ENCODE measurements around the gene MAML3.

The MAML3 gene

DNA sequence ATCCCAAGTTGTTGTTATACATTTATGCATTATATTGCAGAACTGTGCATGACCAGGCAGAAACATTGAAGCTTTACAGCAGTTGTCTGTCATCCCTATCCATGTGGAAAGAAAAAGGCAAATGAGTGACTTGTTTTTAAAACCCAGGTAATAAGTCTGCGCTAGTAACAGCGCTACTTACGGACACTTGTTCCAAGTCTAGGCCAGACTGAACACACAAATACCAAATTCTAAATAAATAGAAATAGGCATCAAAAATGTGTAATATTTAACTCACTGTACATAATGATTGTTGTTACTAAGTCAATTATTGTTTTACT is 548 bp upstream of the MAML3 start:
- no peak for DNase-seq

DNA sequence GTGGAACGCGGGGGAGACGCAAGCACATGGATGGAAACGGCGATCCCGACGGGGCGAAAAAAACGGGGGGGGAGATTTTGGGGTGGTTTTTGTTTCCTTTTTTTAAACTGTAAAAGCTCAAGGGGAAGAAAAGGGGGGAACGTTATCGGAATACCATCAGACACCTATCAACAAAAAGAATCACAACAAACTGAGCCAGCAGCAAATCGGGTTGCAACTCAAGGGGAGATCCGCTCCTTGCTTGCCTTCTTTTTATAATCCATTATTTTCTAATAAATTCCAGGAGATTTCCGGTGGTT is 616 bp downstream of the MAML3 start:
- DNase-seq, result no peak

DNA sequence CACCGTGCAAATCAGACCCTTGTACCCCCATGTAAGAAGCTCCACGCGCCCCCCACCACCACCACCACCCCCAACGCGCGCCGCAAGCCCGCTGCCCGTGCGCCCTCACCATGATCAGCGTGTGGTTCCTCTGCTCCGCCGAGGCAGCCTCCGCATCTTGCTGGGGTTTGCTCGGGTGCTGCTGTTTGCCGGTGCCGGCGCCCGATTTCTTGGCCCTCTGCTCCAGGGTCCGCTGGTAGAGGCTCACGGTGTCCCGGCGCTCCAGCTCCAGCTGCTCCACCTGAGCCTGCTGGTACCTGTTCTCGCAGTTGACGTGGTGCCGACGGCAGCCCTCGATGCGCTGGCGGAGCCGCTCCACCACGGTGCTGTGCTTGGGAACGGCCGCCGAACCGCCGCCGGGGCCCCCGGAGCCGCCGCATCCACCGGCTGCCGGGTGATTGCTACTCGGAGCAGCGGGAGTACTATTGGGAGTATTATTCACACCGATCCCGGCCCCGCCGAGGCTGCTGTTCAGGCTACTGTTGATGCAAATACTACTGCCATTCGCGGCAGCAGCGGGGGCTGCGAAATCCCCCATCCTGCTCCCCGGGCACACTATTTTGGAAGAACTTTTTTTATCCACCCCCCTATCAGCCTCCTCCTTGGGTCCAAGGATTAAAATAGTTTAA is 1.1 kb downstream of the MAML3 start:
- DNase-seq, result no peak

DNA sequence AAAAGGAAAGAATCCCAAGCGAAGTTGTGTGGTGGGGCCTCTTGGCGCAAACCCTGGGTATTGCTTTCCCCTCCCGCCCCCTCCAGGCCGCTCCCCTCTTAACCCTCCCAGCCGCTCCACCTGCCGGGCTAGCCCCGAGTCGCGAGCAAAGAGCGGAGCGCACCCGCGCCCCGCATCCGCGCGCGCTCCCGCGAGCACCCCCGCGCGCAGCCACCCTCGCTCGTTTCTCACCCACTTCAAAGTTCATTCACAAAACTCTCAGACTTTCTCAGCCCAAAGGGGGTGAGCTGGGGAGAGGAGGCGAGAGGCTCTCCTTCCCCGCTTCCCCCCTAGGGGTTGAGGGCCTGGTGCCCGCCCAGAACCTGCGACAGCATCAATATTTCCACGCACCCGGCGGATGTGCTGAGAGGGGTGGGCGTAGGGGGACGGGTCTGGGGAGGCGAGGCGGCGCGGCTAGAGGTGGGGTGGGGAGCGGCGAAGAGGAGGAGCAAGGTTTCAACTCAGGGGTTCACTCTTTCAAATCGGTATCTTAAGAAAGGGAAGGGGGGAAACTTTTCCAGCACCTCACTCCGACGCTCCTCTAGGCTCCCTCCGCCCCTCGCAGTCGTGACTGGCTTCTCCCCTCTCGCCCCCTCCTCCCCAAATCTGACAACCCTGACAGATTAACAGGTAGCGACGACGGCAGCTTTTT is 1.8 kb downstream of the MAML3 start:
- peak; percentile 65 for DNase-seq

DNA sequence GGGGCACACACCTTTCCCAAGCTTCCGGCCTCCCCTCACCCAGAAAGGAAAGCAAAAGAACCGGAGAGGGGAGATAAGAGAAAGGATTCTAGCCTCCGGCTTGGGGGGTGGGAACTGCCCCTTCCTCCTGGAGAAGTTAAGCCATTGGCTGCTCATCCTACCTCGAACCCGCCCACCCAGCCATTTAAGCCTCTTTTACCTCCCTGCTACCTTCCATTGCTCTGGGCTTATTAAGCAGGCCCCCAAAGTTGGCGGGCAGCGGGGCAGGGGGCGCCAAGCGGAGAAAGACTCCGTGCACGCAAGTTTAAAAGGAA is 2.3 kb downstream of the MAML3 start:
- DNase-seq, result peak; percentile 87

DNA sequence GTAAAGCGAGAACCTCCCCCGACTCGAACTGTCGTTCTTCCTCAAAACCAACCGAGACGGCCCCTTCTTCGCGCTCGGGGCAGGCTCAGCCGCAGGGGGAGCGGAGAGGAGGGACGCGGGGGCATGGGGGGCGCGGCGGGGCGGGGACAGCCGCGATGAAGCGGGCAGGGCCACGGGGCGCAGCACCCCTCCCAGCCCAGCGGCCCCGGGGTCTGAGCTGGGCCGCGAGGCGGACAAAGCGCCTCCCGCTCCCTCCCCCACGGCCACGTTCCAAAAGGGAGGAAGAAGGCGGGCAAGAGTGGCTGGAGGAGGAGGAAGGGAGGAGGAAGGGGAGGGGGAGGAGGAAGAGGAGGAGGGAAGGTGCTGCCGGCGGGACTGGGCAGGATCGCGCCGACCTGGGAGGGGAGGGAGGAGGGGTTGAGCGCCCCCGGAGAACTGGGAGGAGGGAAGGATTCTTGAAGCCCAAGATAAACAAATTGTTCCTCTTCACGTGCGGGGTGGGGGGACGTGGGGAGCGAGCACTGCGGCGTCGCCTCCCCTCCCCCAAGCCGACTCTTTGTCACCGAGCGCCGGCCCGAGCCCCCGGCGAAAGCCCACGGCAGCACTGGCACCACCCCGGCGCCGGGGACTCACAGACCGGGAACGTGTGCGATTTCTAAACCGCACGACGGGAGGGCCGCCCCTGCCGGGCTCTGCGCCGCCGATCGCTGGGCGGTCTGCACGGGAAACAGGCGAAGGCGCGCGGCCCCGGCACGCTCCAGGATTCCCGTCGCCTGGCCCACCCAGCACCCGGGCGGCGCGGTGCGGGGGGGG is 2.9 kb downstream of the MAML3 start:
- peak; percentile 83 for DNase-seq

DNA sequence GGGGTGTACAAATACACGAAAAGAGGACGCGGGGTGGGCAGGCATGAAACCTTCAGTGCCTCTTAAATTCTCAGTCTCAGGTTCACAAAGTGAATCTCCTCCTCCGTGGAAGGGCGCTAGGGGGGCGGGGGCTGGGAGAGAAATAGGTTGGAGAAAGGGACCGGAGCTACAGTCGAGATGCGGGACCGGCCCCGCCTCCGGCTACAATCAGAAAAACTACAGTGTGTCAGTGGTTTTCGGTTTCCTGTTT is 3.4 kb downstream of the MAML3 start:
- DNase-seq, result no peak

DNA sequence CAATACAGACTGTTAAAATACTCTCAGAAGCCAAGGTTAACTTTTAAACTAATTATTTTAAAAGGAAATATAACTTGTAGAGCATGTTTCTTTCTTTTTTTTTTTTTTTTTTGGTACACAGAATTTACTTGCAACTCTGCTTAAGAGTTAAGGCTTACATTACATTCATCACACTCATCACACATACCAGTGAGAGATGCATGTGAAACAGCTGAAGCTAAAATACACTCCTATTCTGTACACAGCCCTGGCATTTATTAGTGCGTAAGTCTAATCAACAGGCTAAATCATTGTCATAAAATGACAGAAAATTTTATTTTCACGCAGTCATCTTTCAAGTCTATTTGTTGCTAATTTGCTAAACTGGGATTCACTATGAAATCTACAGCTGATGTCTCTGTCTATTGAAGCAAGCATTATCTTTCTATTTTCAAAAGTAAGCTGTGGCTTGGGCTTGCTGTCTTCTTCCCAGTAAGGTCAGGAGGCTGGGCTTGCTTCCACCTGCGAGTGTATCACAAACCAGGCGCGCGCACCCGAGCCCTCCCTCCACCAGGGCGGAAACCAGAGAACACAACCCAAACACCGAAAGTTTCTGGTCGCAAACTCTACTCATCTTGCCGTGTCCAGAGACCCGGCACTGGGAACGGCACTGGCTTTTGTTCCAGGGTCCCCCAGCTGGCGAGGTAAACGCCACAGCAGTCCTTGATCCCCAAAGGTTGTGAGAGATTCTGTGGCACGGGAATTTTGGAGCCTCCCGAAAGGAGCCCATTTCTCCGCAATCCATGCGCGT is 3.9 kb downstream of the MAML3 start:
- peak; percentile 49 for DNase-seq

DNA sequence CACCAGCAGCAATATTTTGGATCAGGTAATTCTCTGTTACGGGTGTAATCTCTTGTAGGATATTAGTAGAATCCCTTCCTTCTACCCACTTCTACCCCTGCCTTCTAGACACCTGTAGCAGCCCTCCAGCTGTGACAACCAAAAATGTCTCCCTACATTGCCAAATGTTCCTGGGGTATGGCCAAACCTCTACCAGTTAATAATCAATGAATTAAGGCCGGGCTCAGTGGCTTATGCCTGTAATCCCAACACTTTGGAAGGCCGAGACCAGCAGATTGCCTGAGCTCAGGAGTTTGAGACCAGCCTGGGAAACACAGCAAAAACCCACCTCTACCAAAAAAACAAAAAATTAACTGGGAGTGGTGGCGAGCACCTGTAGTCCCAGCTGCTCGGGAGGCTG is 9.9 kb downstream of the MAML3 start:
- no peak for DNase-seq

DNA sequence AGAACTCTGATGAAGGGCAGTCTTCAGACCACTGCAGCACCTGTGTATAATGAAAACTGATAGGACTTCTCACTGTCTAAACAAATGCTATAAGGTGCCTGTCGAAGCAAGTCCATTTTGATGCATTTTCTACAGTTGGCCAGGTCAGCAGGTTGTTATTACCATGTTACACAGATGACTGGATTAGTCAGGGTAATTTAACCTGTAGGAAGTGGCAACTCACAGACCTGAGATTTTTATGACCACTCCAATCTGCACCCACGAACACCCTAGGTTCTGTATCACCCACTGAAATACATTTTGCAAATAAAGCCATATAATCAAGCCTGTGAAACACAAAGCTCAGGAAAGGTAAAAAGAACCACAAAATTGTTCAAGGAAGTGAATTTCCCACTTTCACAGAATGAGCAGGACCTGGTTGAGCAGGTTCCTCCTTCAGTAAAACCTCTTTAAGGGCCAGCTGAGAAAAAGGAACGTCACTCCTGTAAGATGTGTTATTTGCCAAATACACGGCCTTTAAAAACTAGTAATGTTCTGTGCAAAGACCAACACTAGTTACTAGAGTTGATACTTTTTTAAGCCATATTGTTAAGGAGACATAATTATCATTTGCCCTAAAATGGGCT is 12.7 kb downstream of the MAML3 start:
- no peak for DNase-seq

DNA sequence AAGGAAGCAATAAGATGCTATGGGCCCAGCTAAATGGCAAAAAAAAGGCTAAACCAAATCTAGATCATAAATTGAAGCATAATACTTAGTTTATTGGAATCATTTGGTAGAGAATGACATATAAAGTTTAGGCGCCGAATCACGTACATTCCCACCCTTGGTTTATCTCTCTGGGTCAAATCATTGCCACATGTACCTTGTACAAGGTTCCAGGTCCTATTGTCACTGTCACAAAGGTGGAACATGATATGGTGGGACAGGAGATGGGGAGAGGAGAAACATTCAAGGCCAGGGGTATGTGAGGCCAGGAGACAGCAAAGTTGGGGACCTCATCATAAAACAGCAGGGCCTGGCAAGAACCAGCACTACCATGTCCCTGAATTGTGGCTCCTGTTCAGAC is 13.4 kb downstream of the MAML3 start:
- DNase-seq, result no peak

DNA sequence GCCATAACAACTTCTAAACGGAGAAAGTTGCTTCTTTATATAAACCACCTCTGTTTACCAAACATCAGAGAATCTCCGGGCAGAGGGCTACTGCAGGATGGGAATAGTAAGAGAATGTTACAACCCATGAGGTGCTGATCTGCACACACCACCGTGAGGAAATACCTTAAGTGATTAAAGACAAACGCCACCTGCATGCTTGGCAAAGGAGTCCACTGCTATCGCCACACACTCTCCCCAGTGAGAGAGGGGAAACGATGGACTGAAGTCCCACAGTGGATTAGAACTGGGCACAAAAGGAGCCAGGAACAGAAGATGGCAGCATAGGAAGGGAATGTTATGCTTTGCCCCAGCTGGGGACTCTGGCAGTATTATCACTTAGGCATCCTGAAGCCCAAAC is 15.6 kb downstream of the MAML3 start:
- no peak for DNase-seq

DNA sequence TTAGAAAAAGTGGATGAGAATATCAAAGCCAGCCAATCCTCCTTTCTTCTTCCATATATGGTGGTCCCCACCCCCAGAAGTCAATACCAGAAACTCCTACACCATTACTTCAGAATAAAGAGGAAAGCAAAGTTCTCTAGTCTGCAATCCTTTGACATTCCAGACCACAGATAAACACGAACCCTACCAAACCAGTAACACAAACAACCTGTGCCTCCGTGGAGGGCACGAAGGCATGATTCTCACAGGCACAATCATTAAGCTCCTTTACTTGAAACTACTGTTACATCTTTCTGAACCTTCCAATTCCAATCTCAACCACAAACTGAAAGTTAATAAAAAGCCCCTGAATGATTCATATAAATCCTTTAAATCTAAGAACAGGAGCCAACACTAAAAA is 16.3 kb downstream of the MAML3 start:
- DNase-seq, result no peak

DNA sequence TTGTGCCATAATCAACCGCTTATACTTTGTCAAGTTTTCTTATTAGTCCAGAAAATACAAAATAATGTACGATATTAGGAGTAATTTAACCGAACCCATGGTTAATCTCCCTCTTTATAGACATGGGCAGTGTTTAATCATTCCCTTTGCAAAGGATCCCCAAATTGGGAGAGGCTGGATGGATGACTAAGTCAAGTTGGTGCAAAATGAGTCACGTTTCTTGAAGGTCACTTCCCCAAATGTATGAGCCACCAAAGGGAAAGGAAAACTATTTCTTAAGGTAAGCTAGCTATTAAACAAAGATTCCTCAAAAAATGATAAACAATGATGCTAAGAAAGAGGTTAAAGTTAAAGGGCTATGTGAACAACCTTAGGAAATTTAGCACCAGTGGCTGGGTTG is 17.5 kb downstream of the MAML3 start:
- no peak for DNase-seq

DNA sequence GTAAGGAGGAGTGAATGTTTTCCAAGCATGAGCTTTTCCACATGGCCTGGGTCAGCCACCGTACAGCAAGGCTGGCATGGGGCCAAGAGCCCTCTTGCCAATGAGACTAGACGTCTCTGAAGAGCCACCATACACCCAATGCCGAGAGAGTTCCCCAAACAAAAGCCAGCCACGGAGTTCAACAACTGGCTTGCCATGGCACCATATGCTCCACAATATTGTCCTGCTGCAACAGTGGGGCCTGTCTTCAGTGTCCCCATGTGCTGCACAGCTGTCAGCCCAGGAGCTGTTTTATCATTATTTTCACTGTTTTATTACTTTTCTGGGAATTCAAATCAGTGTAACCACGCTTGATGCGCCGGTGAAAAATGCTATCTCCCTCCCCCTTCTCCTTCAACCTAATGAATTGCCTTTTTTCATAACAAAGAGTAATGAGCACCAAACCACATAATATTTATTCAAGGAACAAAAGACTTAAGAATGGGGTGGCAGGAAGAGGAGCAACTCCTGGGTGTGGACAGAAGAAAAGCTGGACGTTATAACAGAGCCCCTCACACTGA is 18.4 kb downstream of the MAML3 start:
- DNase-seq, result peak; percentile 82

DNA sequence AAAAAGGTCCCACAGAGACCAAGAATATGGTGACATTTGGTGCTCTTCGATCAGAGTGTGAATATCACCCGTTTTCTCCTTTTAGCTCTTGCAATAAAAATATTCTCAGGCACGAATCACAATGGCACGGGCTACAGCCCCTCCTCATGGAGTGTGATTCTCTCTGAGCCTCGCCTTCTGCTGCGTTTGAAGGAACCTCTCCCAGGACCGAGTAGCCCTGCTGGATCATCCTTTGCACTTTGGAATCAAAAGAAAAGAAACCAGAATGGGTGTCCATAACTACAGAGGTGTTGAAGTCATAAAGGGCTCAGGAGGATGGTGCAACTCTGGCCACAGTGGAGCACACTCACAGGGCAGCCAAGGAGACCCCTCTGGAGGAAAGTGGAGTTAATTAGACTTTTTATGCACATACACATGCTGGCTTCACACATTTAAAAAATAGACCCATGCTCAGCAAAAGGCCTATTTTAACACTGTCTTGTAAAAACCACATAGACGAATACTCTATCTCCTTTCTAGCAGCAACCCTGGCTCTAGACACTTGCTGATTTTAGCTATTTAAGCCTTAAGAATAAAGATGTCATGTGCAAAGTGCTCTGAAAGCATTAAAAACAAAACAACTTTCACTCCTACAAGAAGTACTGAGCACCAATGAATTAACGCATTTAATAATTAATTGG is 19.1 kb downstream of the MAML3 start:
- no peak for DNase-seq

DNA sequence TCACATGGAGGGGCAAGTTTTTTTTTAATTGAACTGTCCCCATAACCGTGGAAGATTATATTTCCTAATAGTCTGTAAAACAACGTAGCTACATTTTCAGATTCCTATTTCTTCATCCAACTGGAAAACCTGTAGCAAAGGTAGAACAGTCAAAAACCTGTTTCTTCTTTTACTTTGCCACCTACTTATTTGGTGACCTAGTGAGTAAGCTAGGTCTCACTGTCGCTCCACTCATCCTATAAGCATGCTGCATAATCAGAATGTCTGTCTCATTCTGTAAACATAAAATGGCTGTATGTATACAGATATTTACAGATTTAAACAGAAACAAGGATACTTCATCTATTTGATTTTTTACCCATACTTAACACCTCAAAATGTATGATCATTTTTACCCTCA is 20.4 kb downstream of the MAML3 start:
- no peak for DNase-seq

DNA sequence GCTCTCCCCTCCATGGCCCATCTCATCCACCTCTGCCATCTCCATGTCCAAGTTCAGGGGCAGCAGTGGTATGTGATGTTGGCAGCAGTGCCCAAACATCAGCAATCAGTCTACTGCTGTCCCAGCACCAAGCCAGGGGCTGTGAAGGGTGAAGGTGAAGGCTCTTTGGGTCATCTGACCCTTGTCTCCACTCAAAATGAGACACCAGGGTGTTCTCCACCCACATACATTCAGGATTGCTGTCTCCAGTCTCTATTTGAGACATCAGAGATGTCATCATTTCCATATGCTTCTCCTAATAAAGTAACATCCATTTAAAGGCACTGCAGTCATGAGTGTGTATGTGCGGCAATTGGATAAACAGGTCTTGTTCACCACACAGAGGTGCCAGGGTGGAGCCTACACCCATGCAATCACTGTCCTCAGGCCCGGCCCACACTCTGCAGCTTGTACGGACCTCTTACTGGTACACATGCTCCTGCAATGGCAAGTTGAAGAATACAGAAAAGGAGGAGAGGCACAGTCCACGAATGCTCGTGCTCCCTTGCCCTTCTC is 22.2 kb downstream of the MAML3 start:
- DNase-seq, result no peak

DNA sequence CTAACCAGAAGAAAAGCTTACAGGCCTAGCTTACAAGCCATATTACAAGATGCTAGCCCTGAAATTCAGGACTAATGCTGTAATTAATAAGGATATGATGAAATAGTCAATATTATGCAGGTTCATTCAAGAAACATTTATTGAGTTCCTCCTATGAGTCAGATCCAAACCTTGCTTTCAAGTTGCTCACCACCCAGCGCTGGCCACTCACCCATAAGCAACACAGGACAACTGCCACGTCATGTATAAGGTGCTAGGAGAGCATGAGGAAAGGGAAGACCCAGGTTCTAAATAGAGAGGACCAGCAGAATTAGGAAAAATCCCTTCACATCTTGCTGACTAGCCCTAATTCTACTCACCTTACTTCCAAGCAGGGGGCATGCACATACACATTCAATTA is 23.3 kb downstream of the MAML3 start:
- no peak for DNase-seq

DNA sequence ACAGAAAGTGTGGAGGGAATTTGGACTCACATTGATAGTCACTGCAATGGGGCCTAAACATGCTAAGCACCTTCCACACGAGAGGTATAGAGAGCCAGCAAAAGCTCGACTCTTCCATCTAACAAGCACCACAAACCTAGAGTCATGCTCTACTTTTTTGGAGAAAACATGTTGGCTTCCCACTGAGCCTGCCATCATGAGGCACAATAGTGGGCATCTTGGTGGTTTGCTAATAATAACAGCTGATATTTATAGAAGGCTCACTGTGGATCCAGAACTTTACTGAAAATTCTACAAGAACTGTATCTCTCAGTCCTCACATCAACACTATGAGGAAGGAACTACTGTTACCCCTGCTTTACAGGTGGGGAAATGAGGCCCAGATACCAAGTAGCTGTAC is 26.6 kb downstream of the MAML3 start:
- no peak for DNase-seq

DNA sequence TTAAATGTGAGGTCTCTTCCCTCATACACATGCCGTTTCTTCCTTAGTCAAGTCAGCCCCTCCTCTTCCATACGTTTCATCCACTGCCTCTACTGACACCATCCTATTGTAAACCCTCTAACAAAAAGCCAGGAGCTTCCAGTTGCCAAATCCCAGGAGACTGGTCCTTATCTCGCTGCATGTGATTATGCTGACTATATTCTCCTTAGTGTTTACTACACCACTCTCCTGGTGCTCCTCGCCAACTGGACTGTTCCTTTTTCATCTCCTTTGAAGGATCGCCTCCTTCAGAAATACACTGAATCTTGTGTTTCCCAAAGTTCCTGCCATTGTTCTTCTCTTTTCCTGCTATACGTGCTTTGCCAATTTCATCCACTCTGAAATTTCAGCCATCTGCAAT is 27.7 kb downstream of the MAML3 start:
- DNase-seq, result no peak

DNA sequence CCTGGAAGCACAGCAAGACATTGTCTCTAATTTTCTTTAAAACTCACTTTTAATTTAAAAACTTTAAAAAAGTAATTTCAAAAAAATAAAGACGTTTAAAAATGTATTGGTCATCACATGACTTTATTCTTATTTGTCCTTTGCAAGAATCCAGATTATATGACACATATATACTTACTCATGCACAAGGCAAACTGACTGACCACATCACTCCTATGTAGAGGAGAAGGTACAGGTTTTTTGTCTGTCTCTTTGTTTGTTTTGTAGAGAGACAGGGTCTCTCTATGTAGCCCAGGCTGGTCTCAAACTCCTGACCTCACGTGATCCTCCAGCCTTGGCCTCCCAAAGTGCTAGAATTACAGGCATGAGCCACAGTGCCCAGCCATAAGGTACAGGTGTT is 28.6 kb downstream of the MAML3 start:
- no peak for DNase-seq

Data from NCI-H1105 (cell line).